SU-DHL-6 (cell line): ENCODE results near the gene DTHD1.

Experiments used
- H2AFZ ChIP-seq: fragments of 200-600 bp; sonication (generic); 2 replicates; pipeline ENCODE4 v1.6.1; 2014; ENCODE audit warnings: low read depth, mild to moderate bottlenecking, moderate library complexity, mixed read lengths, antibody characterized with exemption, low read length; ENCODE audit not compliant: severe bottlenecking
- H3F3A ChIP-seq: fragments of 200-600 bp; shearing (Covaris generic); 2 replicates; pipeline ENCODE4 v1.6.0; 2016; ENCODE audit warnings: antibody characterized with exemption, mild to moderate bottlenecking; ENCODE audit not compliant: insufficient read depth
- H3K27ac ChIP-seq: fragments of 200-600 bp; sonication (generic); 2 replicates; pipeline ENCODE4 v1.5.1; 2016; ENCODE audit warnings: low read depth, mild to moderate bottlenecking, low read length, moderate library complexity, mixed read lengths
- H3K27me3 ChIP-seq: fragments of 200-600 bp; sonication (generic), shearing (Covaris generic); 2 replicates; pipeline ENCODE4 v1.6.0; 2014; ENCODE audit warnings: mild to moderate bottlenecking, low read length
- H3K36me3 ChIP-seq: fragments of 200-600 bp; sonication (generic); 2 replicates; pipeline ENCODE4 v1.6.1; 2014; ENCODE audit warnings: mild to moderate bottlenecking, low read length, mixed read lengths
- H3K4me2 ChIP-seq: fragments of 300-600, 200-600 bp; shearing (Covaris generic), sonication (generic); 2 replicates; pipeline ENCODE4 v1.6.0; 2014; ENCODE audit warnings: low read length, low read depth, mild to moderate bottlenecking; ENCODE audit not compliant: poor library complexity, severe bottlenecking
- H3K4me3 ChIP-seq: fragments of 200-600 bp; sonication (generic); 2 replicates; pipeline ENCODE4 v1.5.1; 2014; ENCODE audit warnings: antibody characterized with exemption, low read length, mild to moderate bottlenecking, mixed read lengths; ENCODE audit not compliant: insufficient read depth, poor library complexity, severe bottlenecking
- H3K79me2 ChIP-seq: fragments of 200-600 bp; sonication (generic); 2 replicates; pipeline ENCODE4 v1.6.1; 2014; ENCODE audit warnings: mild to moderate bottlenecking, low read length, moderate library complexity; ENCODE audit not compliant: insufficient read depth
- H3K9ac ChIP-seq: fragments of 200-600 bp; sonication (generic); 2 replicates; pipeline ENCODE4 v1.7.0; 2014; ENCODE audit warnings: mild to moderate bottlenecking, low read length
- H3K9me2 ChIP-seq: fragments of 200-600 bp; sonication (generic); replicated peaks from 2 replicates; pipeline ENCODE4 v1.6.1; 2014; ENCODE audit warnings: low read length; ENCODE audit not compliant: insufficient read depth
- H3K9me3 ChIP-seq: fragments of 200-600 bp; sonication (generic); 2 replicates; pipeline ENCODE4 v1.6.1; 2014; ENCODE audit warnings: low read length, mixed read lengths; ENCODE audit not compliant: insufficient read depth
- H4K20me1 ChIP-seq: fragments of 200-600 bp; sonication (generic); 2 replicates; pipeline ENCODE4 v1.6.1; 2014; ENCODE audit warnings: low read depth, mild to moderate bottlenecking, antibody characterized with exemption, low read length, moderate library complexity, mixed read lengths
- CTCF ChIP-seq: fragments of 200-600 bp; sonication (generic); IDR thresholded peaks from one replicate; pipeline ENCODE4 v1.5.1; 2017; ENCODE audit warnings: antibody characterized with exemption, mild to moderate bottlenecking, low read length, moderate library complexity; ENCODE audit not compliant: insufficient read depth, poor library complexity, severe bottlenecking
- EZH2phosphoT487 ChIP-seq: fragments of 200-600 bp; sonication (generic), shearing (Covaris generic); conservative IDR thresholded peaks from 2 replicates; pipeline ENCODE4 v1.6.1; 2018; ENCODE audit warnings: mild to moderate bottlenecking, antibody characterized with exemption, low read length, moderate library complexity, mixed read lengths

DTHD1 gene

GRCh38 chr4:36391411-36391810 is 110.0 kb downstream of the DTHD1 start:
- H3K4me2 ChIP-seq = no peak overlapping the region
- H3K27me3 ChIP-seq = no peaks in the 10 kb centered on the region
- H2AFZ ChIP-seq = no peak overlapping the region
- no peaks in the 10 kb centered on the region for H4K20me1 ChIP-seq
- no peak overlapping the region for H3K9ac ChIP-seq
- H3K36me3 ChIP-seq = no peaks in the 10 kb centered on the region
- no peaks in the 10 kb centered on the region for H3K9me2 ChIP-seq
- no peaks in the 10 kb centered on the region for H3K79me2 ChIP-seq
- H3K4me3 ChIP-seq = no peak overlapping the region
- H3K27ac ChIP-seq = no peak overlapping the region
- H3K9me3 ChIP-seq = no peaks in the 10 kb centered on the region
- TF ChIP-seq EZH2phosphoT487 (no peak), CTCF (no peak)
- H3F3A ChIP-seq = no peaks in the 10 kb centered on the region

GRCh38 chr4:36392024-36392423 is 110.6 kb downstream of the DTHD1 start:
- H3K4me3 ChIP-seq = no peak overlapping the region
- H3K9me2 ChIP-seq = no peaks in the 10 kb centered on the region
- TF ChIP-seq CTCF (no peak), EZH2phosphoT487 (no peak)
- no peaks in the 10 kb centered on the region for H3K9me3 ChIP-seq
- no peaks in the 10 kb centered on the region for H3F3A ChIP-seq
- H3K4me2 ChIP-seq = no peak overlapping the region
- no peak overlapping the region for H2AFZ ChIP-seq
- no peaks in the 10 kb centered on the region for H4K20me1 ChIP-seq
- no peak overlapping the region for H3K27ac ChIP-seq
- H3K79me2 ChIP-seq = no peaks in the 10 kb centered on the region
- H3K9ac ChIP-seq = no peak overlapping the region
- H3K36me3 ChIP-seq = no peaks in the 10 kb centered on the region
- H3K27me3 ChIP-seq = no peaks in the 10 kb centered on the region

- Histone ChIP-seq H2AFZ (no peak overlapping the region), H3K79me2 (no peaks in the 10 kb centered on the region), H4K20me1 (no peaks in the 10 kb centered on the region), H3K36me3 (no peaks in the 10 kb centered on the region), H3K9me2 (no peaks in the 10 kb centered on the region), H3K27me3 (no peaks in the 10 kb centered on the region), H3F3A (no peaks in the 10 kb centered on the region), H3K4me3 (no peak overlapping the region), H3K9ac (no peak overlapping the region), H3K27ac (no peak overlapping the region), H3K4me2 (no peak overlapping the region), H3K9me3 (no peaks in the 10 kb centered on the region)
- TF ChIP-seq CTCF (no peak), EZH2phosphoT487 (no peak)
Measured at GRCh38 chr4:36392916-36393315, 111.5 kb downstream of the DTHD1 start.
